Kidney capillary endothelial cell (primary cell): ENCODE results near the gene HERC4.

ENCODE experiments used
- DNase-seq: peaks from one replicate; pipeline ENCODE4 v3.0.0-alpha.2; 2018; ENCODE audit warnings: low spot score

HERC4 gene, protein sequence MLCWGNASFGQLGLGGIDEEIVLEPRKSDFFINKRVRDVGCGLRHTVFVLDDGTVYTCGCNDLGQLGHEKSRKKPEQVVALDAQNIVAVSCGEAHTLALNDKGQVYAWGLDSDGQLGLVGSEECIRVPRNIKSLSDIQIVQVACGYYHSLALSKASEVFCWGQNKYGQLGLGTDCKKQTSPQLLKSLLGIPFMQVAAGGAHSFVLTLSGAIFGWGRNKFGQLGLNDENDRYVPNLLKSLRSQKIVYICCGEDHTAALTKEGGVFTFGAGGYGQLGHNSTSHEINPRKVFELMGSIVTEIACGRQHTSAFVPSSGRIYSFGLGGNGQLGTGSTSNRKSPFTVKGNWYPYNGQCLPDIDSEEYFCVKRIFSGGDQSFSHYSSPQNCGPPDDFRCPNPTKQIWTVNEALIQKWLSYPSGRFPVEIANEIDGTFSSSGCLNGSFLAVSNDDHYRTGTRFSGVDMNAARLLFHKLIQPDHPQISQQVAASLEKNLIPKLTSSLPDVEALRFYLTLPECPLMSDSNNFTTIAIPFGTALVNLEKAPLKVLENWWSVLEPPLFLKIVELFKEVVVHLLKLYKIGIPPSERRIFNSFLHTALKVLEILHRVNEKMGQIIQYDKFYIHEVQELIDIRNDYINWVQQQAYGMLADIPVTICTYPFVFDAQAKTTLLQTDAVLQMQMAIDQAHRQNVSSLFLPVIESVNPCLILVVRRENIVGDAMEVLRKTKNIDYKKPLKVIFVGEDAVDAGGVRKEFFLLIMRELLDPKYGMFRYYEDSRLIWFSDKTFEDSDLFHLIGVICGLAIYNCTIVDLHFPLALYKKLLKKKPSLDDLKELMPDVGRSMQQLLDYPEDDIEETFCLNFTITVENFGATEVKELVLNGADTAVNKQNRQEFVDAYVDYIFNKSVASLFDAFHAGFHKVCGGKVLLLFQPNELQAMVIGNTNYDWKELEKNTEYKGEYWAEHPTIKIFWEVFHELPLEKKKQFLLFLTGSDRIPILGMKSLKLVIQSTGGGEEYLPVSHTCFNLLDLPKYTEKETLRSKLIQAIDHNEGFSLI

DNA sequence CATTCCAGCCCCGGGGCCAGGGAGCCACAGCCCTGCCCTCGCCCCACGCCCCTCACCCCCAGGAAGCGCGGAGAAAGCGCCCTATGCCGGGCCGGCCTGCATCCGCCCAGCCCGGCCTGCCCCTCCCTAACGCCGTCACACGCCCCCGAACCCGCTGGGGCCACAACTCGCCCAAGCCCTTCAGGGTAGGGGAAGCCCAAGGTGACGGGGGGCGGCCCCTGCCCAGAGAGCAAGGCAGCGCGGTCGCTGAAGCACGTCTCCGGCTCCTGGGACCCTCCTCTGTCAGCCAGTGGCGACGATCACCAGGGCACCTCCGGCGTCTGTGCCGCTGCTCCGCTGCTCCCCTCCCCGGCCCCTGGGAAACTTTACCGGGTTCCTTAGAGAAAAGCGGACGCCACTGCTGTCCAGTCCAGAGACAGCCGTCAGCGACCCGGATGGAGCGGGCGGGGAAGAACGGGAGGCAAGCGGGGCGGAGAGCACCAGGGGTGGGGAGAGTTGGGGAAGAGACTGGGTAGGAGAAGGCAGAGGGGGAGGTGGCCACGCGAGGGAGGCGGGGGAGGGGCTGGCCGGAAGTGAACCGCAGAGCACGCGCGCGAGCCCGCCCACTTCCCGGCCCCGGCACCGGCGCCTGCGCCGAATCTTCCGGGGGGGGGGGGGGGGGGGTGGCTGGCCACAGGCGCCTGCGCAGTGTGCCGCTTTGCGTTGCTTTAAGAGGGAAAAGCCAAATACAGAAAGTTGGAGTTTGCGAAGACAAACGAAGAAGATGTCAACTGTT is at the start of gene HERC4:
Gene HERC4 (minus strand): TSS at position 509 of the 775 bp plus-strand sequence. CDS start 2,175 bp downstream, outside the sequence.
- peak; percentile 82 for DNase-seq

DNA sequence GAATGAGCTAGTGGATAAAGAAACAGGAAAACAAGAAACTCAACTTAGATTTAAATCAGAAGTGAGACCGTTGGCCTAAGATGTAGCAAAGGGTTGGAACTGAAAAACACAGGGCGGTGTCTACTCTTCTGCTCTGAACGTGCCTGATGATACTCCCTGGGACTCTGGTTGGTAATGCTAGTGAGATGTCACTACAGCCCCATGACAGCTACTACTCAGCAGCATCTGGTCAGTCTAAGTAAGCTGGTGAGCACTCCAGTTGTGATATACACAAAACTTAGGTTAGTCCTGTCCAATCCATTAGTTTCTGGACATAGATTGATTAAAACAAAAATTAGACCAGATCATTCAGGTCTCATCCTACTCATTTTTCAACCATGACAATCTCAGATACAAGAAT is 49.6 kb upstream of the HERC4 start:
- DNase-seq: no peak

DNA sequence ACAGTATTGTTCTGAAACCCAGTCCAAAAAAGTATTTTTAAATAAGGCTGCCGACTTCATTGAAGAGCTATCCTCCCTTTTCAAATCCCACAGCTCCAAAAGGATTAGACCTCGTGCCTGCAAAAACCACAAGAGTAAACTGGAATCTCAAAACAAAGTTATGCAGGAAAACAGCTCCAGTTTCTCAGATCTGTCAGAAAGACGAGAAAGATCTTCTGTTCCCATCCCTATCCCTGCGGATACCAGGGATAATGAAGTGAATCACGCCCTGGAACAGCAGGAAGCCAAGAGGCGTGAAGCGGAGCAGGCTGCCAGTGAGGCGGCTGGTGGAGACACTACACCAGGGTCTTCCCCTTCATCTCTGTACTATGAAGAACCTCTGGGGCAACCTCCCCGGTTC is 46.8 kb upstream of the HERC4 start:
- DNase-seq: no peak

DNA sequence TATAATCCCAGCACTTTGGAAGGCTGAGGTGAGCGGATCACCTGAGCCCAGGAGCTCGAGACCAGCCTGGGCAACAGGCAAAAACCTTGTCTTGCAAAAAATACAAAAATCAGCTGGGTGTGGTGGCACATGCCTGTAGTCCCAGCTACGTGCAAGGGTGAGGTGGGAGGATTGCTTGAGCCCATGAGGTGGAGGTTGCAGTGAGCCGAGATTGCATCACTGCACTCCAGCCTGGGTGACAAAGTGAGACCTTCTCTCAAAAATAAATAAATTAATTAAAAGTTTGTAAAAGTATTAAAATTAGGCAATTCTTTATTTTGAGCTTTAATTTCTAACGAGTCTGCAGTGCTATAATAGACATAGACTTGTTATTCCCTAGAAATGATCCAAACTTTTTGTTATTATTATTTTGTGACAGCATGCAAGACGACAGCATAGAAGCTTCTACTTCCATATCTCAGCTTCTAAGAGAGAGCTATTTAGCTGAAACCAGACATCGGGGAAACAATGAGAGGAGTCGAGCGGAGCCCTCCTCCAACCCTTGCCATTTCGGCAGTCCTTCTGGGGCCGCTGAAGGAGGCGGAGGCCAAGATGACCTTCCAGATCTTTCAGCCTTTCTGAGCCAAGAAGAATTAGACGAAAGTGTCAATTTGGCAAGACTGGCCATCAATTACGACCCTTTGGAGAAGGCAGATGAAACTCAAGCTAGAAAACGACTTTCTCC is 46.1 kb upstream of the HERC4 start:
- DNase-seq: no peak

DNA sequence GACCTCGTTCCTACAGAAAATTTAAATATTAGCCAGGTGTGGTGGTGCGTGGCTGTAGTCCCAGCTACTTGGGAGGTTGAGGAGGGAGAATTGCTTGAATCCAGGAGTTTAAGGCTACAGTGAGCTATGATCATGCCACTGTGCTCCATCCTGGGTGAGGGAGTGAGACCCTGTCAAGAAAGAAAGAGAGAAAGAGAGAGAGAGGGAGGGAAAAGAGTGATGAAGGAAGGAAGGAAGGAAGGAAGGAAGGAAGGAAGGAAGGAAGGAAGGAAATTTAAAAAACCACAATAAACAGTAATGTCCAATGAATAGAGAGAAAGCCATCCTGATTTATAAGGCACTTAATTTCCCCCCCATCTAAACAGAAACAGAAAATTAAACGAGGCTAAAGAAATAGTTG is 43.6 kb upstream of the HERC4 start:
- DNase-seq: no peak

DNA sequence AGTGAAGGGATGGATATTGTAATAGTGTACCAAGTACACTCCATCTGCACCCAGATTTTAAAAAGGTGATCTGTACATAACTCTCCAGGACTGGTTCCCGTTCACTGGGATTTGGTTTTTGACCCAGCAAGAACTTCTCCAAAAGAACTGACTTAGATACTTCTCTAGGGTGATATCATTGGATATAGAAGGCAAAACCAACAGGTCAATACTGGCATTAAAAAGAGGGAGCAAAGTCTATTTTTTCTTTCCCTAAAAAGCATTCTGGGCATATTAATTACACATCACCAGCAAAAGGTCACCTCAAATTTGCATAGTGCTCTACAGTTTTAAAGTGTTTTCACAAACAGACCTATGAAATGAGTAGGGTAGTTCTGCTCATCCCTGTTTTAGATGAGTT is 37.8 kb upstream of the HERC4 start:
- DNase-seq: no peak

DNA sequence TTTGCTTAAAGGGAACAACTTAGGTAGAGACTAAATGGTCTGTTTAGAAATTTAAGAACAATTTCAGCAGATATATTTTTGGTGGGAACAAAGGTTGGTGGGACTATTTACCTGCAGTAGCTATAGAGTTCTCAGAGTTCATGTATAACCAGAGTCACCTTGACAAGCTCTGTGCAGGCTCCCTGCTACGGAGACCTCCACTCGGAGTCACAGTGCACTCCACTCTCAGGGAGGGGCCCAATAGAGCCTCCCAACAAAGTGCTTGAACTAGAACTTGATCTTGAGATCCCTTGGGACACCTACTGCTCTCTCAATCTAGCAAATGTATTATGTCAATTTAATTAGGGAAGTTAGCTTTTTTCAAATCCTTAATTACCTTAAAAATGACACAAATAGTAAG is 36.5 kb upstream of the HERC4 start:
- DNase-seq: no peak

DNA sequence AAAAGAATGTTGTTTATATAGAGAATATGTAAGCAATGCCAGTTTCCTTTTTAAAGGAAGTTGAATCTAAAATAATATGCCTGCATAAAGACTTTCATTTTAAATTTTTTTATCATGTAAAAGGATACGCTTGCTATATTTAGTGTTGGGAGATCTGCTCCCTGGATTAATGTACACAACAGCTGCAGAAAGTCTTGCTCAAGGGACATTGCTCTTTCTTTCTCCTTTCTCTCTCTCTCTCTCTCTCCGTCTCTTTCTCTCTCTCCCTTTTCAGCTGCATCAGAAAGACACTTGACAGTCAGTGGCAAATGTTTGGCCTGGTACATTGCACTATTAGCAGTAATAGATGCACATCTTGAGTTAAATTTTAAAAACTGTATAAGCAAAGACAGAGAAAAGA is 34.9 kb upstream of the HERC4 start:
- DNase-seq: no peak

DNA sequence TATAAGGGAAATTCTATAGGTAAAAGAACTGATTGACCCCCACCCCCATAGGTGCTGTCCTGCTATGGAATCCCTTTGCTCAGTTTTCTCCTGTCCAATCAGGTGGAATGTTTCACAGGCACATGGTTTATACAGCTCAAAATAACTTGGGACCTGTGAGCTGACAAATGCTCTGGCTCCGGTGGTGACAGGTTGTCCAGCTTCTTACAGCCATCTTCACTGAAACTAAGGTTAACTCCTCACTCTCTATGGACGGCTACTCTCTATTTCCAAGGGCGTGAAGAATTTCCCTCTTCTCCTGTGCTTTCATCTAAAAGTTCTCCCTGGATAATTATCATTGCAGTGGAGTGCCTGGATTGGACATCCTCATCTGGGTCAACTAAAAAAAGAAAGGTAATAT is 34.2 kb upstream of the HERC4 start, which contains the start of gene MYPN:
Gene MYPN (plus strand): TSS at position 158 of the 400 bp plus-strand sequence. CDS start 11,951 bp downstream, outside the sequence.
- DNase-seq: no peak

DNA sequence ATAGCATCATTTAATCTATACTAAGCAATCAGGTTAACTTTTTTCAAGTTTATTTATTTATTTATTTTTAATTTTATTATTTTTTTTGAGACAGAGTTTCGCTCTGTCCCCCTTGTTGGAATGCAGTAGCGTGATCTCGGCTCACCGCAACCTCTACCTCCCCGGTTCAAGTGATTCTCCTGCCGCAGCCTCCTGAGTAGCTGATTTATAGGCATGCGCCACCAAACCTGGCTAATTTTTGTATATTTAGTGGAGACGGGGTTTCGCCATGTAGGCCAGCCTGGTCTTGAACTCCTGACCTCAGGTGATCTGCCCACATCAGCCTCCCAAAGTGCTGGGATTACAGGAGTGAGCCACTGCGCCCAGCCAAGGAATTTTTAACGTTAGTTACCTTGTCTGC is 33.6 kb upstream of the HERC4 start:
- no peak for DNase-seq

DNA sequence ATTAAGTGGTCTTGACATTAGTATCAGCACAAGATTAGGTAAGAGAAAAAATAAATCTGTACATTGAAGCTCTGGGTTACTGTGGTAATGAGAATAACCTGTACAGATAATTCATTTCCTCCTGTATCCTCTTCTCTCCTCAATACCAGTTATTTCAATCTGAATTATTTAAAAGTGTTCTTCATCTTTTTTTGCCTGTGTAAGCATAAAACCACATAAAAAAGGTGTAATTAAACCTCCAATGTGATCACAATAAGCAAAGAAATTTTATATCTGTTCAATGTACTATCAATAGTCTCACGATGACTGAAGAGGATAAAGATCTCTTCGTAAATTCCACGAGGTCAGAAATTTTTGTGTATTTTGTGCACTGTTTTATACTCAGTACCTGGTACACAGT is 33.0 kb upstream of the HERC4 start:
- DNase-seq: no peak

DNA sequence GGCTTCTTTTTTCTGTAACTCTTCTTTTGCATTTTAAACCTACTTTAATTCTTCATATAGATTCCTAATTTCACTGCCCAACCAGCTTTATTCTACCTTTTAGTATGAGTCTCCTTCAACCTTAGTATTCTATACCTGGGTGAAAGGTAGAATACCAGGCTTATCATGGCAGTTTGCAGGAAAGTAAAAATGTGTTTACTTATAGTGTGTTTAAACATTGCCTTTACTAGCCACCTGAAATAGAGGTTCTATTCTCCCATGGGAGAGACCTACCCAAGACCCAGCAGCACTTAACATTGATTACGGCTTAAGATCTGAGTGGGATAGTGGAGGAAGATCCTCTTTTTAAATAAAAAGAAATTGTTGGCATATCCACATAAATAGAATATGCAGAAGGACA is 32.6 kb upstream of the HERC4 start:
- DNase-seq: no peak

DNA sequence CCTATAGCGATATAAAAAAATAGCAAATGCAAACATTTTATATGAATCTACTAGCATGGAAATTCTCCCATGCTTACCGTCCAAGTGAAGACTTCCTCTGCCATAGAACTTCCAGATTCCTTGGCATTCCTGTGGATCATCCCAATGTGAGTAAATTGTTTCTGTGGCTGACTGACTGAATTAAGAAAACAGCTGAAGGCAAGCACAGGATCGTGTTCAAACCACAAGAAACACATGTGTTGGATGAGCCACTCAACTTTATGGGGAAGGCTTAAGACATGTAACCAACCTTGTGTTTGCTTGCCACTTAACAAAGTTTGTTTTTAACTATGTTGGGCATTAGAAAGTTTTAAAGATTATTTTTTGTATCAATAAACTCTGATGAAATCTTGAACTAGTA is 31.6 kb upstream of the HERC4 start:
- no peak for DNase-seq

DNA sequence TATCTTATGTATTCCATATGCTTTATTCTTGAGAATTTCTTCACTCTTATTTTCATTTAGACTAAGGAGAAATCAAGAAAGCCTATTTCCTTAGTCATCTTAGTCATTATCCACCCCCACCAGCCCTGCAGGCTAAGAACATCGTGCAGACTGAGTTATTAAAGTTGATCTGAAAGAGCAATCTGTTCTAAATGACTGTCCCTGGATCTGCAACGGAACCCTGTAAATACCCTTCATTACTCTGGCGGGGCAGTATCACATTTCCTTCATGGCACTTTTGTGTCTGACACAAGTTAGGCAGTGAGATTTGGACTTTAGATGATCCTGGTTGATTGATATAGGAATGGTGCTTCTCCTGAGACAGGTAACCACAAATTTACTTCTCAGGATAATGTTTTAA is 30.7 kb upstream of the HERC4 start:
- no peak for DNase-seq

DNA sequence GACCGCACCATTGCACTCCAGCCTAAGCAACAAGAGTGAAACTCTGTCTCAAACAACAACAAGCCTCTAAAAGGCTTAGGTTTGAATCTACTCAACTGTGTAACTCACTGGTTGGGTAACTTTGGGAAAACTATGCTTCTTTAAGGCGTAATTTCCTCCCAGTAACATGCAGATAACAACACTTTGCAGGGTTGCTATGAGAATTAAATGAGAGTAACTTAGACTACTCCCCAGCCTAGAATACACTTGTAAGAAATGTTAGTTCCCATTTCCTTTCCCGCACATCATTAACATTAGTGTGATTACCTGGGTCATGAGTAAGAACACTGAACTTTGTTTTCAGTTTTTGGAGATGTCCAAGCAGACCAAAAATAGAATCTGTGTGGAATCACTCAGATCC is 28.8 kb upstream of the HERC4 start:
- DNase-seq: no peak

DNA sequence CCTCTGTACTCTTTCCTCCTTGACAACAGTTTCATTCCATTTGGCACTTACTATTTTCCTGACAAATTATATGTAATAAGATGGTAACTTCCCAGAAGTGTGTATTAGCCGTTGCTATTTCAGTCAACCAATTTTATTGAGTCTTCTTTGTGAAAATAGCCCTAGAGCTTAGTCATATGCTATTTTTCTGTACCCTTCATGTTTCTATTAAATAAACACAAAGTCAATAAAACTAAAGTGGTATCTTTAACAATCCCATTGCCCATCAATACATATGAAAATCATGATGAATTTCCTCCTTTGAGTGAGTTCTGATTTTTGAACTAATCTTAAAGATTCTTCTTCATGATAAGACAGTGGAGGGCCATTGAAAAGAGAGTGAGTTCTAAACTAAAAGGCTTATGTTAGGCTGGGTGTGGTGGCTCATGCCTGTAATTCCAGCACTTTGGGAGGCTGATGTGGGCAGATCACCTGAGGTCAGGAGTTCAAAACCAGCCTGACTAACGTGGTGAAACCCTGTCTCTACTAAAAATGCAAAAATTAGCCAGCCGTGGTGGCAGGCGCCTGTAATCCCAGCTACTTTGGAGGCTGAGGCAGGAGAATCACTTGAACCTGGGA is 28.3 kb upstream of the HERC4 start:
- no peak for DNase-seq

DNA sequence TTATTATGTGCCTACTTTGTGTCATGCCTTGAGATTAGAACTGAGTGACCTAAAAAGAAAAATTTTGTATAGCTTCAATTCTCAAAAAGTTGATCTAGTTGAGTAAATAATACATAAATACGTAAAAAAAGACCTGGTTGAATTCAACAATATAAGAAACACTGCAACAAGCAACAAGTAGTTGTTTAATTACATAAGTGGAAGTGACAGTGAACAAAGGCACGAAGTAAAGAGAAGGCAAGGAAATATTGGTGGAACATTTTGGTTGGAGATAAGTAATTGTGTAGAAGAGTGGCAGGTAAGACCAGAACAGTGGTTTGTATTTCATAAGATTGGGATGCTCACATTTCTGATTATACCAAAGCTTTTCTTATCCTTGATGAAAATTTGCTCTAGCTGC is 26.0 kb upstream of the HERC4 start:
- DNase-seq: no peak

DNA sequence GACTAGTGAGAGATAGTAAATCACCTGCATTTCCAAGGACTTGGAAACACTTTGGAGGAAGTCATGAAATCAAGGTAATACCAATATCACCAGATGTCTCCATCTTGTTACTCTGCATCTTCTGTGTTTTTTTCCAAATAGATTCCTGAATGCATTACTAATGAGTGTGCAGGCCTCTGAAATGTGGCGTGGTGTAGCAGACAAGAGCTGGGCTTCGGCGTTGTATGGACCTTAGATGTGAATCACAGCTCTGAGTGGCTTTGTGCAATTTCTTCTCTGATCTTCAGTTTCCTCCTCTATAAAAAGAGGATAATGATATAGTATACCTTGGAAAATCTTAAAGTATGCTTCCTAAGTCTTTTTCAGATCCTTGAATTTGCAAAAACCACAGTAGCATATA is 24.7 kb upstream of the HERC4 start:
- no peak for DNase-seq

DNA sequence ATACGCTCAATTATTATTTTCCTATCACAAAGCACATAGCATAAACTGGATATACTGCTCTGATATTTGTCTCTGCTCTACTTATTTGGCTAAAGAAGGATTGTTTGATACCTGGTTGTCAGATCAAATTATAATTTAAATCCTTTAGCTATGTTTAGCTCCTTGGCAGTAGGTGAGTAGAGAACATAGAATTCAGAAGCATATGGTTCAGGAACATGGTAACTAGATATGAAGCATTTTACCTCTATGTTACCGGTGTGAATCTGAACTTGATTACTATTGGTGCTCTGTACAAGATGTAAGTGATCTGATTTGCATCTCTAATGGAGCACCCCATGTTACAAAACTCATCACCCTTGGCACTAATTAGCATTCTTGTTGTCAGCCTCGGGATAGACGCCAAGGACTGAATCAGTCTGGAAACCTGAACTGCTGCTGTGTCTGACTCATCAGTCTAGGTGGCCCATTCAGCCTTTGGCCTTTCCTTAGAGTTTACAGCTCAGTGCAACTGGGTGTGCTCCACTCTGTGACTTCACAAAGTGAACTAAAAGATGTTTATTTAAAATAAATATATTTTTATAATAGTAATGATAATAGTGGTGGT is 21.9 kb upstream of the HERC4 start:
- peak; percentile 72 for DNase-seq

DNA sequence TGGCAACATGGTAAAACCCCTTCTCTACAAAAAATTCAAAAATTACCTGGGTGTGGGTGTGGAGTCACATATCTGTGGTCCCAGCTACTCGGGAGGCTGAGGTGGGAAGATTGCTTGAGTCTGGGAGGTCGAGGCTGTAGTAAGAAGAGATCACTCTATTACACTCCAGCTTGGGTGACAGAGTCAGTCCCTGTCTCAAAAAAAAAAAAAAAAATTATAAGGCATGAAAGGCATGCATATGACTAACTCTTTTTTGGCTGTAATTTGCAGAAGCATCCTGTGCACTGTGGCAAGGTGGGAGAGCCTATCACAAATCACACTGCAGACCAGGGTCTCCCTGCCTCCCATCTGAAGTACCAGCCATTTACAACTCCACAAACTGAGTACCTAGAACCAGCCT is 20.1 kb upstream of the HERC4 start:
- no peak for DNase-seq

DNA sequence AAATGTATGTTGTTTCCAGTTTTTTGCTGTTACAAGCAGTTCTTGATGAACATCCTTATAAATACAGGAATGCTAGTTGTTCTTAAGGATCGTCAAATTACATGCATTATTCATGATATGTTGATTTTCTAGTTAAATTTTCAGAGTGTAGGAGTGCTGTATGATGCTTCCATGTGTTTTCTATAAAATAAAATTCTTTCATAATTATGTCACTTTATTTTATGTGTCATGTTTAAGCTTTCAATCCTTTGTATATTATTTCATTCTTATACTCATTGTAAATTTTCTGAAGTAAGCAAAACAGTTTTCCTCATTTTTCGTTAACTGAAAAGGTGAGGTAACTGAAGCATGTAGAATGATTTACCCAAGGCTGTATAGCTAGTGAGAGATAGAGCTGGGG is 17.4 kb upstream of the HERC4 start:
- DNase-seq: no peak
